HG03521 (cell line): ENCODE results near the gene PMF1.

Source experiments
- ATAC-seq: cut with Tn5 transposase; IDR thresholded peaks from one replicate; pipeline ENCODE4 v1.9.1; 2021; ENCODE audit warnings: mild to moderate bottlenecking, moderate library complexity; ENCODE audit not compliant: unreplicated experiment

The PMF1 gene

GRCh38 chr1:156233426-156234127 lies 20.8 kb downstream of the PMF1 start:
- ATAC-seq = no peak

GRCh38 chr1:156236164-156236563 lies 23.4 kb downstream of the PMF1 start:
- no peak for ATAC-seq

GRCh38 chr1:156238248-156238647 lies 25.4 kb downstream of the PMF1 start:
- no peak for ATAC-seq

GRCh38 chr1:156241311-156241811 lies 28.6 kb downstream of the PMF1 start:
- ATAC-seq = no peak

- ATAC-seq = no peak
Measured at GRCh38 chr1:156241926-156242325, 29.1 kb downstream of the PMF1 start, which contains the start of gene BGLAP. BGLAP (plus strand) TSS chr1:156242184; CDS start chr1:156242232, 48 bp downstream.

- ATAC-seq = no peak
Measured at GRCh38 chr1:156242738-156243137, 29.9 kb downstream of the PMF1 start.

GRCh38 chr1:156244126-156244525 lies 31.3 kb downstream of the PMF1 start:
- no peak for ATAC-seq

- no peak for ATAC-seq
Measured at GRCh38 chr1:156244712-156245111, 31.9 kb downstream of the PMF1 start.

- no peak for ATAC-seq
Measured at GRCh38 chr1:156245451-156246232, 32.8 kb downstream of the PMF1 start.

GRCh38 chr1:156246241-156246780 lies 33.5 kb downstream of the PMF1 start:
- no peak for ATAC-seq

GRCh38 chr1:156246781-156247459 lies 34.1 kb downstream of the PMF1 start:
- ATAC-seq = no peak

GRCh38 chr1:156247460-156248322 lies 34.9 kb downstream of the PMF1 start, which contains the start of gene PAQR6:
PAQR6 (minus strand) TSS chr1:156248056; CDS start chr1:156246731, 1,325 bp downstream.
- ATAC-seq = no peak

GRCh38 chr1:156248323-156248683 lies 35.5 kb downstream of the PMF1 start:
- no peak for ATAC-seq

- ATAC-seq = no peak
Measured at GRCh38 chr1:156249593-156249992, 36.8 kb downstream of the PMF1 start.

- no peak for ATAC-seq
Measured at GRCh38 chr1:156251527-156251926, 38.7 kb downstream of the PMF1 start.

GRCh38 chr1:156253634-156254033 lies 40.8 kb downstream of the PMF1 start:
- ATAC-seq = no peak

GRCh38 chr1:156257711-156258110 lies 44.9 kb downstream of the PMF1 start:
- no peak for ATAC-seq

- no peak for ATAC-seq
Measured at GRCh38 chr1:156258859-156259258, 46.1 kb downstream of the PMF1 start.

- no peak for ATAC-seq
Measured at GRCh38 chr1:156259805-156260204, 47.0 kb downstream of the PMF1 start.

- ATAC-seq = no peak
Measured at GRCh38 chr1:156260896-156261295, 48.1 kb downstream of the PMF1 start.
